PC-3 (cell line): Measurements from ENCODE around the gene WDFY3.

Source experiments
- EZH2 ChIP-seq: fragments of 300-600 bp; sonication (generic); IDR thresholded peaks from one replicate; pipeline ENCODE4 v1.6.1; 2017; ENCODE audit warnings: antibody characterized with exemption, mild to moderate bottlenecking, low read length; ENCODE audit not compliant: unreplicated experiment
- EZH2phosphoT487 ChIP-seq: fragments of 300-600 bp; sonication (generic); IDR thresholded peaks from 2 replicates; pipeline ENCODE4 v1.6.1; 2018; ENCODE audit warnings: mild to moderate bottlenecking, antibody characterized with exemption, low read length, borderline replicate concordance
- TF ChIP-seq, protein P1 (sequence below): fragments of 300-600 bp; sonication (generic); conservative IDR thresholded peaks from 2 replicates; pipeline ENCODE4 v1.5.1; 2017; ENCODE audit warnings: antibody characterized with exemption, low read depth, mild to moderate bottlenecking, low read length

DNA sequence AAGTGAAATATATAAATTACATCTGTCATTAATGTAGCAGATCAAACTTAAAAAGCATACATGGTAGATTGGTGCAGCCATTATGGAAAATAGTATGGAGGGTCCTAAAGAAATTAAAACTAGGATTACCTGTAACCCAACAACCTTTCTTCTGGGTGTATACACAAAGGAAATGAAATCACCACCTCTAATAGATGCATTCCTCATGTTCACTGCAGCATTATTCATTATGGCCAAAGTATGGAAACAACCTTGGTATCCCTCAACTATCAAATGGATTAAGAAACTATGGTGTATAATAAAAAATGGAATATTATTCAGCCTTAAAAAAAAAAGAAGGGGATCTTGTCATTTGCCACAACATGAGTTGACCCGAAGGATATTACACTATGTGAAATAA lies 13.7 kb downstream of the WDFY3 start:
- TF ChIP-seq, protein P1, sequence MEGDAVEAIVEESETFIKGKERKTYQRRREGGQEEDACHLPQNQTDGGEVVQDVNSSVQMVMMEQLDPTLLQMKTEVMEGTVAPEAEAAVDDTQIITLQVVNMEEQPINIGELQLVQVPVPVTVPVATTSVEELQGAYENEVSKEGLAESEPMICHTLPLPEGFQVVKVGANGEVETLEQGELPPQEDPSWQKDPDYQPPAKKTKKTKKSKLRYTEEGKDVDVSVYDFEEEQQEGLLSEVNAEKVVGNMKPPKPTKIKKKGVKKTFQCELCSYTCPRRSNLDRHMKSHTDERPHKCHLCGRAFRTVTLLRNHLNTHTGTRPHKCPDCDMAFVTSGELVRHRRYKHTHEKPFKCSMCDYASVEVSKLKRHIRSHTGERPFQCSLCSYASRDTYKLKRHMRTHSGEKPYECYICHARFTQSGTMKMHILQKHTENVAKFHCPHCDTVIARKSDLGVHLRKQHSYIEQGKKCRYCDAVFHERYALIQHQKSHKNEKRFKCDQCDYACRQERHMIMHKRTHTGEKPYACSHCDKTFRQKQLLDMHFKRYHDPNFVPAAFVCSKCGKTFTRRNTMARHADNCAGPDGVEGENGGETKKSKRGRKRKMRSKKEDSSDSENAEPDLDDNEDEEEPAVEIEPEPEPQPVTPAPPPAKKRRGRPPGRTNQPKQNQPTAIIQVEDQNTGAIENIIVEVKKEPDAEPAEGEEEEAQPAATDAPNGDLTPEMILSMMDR: no peak
- TF ChIP-seq EZH2 (no peak), EZH2phosphoT487 (no peak)
